Fibroblast of lung (primary cell): ENCODE data around the gene ASTN2. TPM values are rescaled to one million over a fixed set of nuclear protein-coding genes. Genes with fewer than 3 reads are reported as not detected.

Experiments used
- DNase-seq, 2 donors: peaks; one replicate each; pipeline versions ENCODE4 v3.0.0 to v3.0.0-alpha.2; 2010; ENCODE audit warnings: low read depth in 2 of 2
- H2AFZ ChIP-seq: 2 replicates; pipeline ENCODE4 v1.5.1; 2012; ENCODE audit warnings: low read length, control low read depth, inconsistent platforms
- H3K27ac ChIP-seq: 2 replicates; pipeline ENCODE4 v1.5.1; 2011; ENCODE audit warnings: low read length, control low read depth; ENCODE audit not compliant: insufficient read depth
- H3K27me3 ChIP-seq: 2 replicates; pipeline ENCODE4 v1.5.1; 2011; ENCODE audit warnings: mild to moderate bottlenecking, low read length; ENCODE audit not compliant: control insufficient read depth, insufficient read depth
- H3K36me3 ChIP-seq: 2 replicates; pipeline ENCODE4 v1.5.1; 2011; ENCODE audit warnings: low read length; ENCODE audit not compliant: control insufficient read depth, insufficient read depth
- H3K4me1 ChIP-seq: 2 replicates; pipeline ENCODE4 v1.5.1; 2011; ENCODE audit warnings: low read length; ENCODE audit not compliant: control insufficient read depth, insufficient read depth; ENCODE audit errors: extremely low read depth
- H3K4me2 ChIP-seq: 2 replicates; pipeline ENCODE4 v1.5.1; 2011; ENCODE audit warnings: low read length, control low read depth; ENCODE audit not compliant: insufficient read depth; ENCODE audit errors: extremely low read depth
- H3K4me3 ChIP-seq, 4 experiments: fragments of 200-600 bp in 1 of 4; sonication (generic) in 1 of 4; replicated peaks in 1 of 4; 2 replicates each; pipeline ENCODE4 v1.5.1; 2011 to 2016; ENCODE audit warnings: low read length in 4 of 4, low read depth in 3 of 4, mild to moderate bottlenecking in 3 of 4, control low read depth in 2 of 4, inconsistent platforms in 1 of 4, mixed read lengths in 1 of 4; ENCODE audit not compliant: insufficient read depth in 1 of 4; ENCODE audit errors: control extremely low read depth in 1 of 4
- H3K79me2 ChIP-seq: 2 replicates; pipeline ENCODE4 v1.5.1; 2012; ENCODE audit warnings: mild to moderate bottlenecking, low read length, inconsistent platforms; ENCODE audit not compliant: control insufficient read depth, insufficient read depth
- H3K9ac ChIP-seq: 2 replicates; pipeline ENCODE4 v1.5.1; 2011; ENCODE audit warnings: mild to moderate bottlenecking, low read length, control low read depth; ENCODE audit not compliant: insufficient read depth
- H3K9me3 ChIP-seq: 2 replicates; pipeline ENCODE4 v1.5.1; 2012; ENCODE audit warnings: low read depth, low read length; ENCODE audit not compliant: control insufficient read depth, insufficient read depth
- H4K20me1 ChIP-seq: 2 replicates; pipeline ENCODE4 v1.5.1; 2011; ENCODE audit warnings: low read length; ENCODE audit not compliant: control insufficient read depth, insufficient read depth; ENCODE audit errors: extremely low read depth
- CTCF ChIP-seq, 2 donors: IDR thresholded peaks in 1 of 2; conservative IDR thresholded peaks in 1 of 2; 1 replicate in 1 of 2; 2 replicates in 1 of 2; pipeline ENCODE4 v1.5.1; 2011 to 2012; ENCODE audit warnings: low read length in 2 of 2, control low read depth in 1 of 2, inconsistent platforms in 1 of 2, low read depth in 1 of 2, mild to moderate bottlenecking in 1 of 2
- EZH2 ChIP-seq: IDR thresholded peaks from 2 replicates; pipeline ENCODE4 v1.5.1; 2012; ENCODE audit warnings: low read length, control low read depth, mild to moderate bottlenecking; ENCODE audit errors: missing control alignments
- polyA plus RNA-seq, 2 donors: library from polyadenylated mRNA; depleted of rRNA in 1 of 2; stranded (reverse) in 1 of 2; unstranded in 1 of 2; fragments of >200 nt; gene quantifications; 2 replicates each; pipeline ENCODE4 v1.2.1, GENCODE V29; 2011 to 2012; ENCODE audit warnings: missing spikeins in 1 of 2
- total RNA-seq: library from RNA; depleted of rRNA; stranded (reverse); fragments of >200 nt; gene quantifications from 2 replicates; pipeline ENCODE4 v1.2.1, GENCODE V29; 2014

The ASTN2 gene
- total and polyA plus RNA-seq, 2 donors (not counting 1 experiment from before 2014, with no cell fraction given) = 2.2 to 19.2 TPM

GRCh38 chr9:116819116-116819515, 595.7 kb downstream of the ASTN2 start:
- H3K27me3 ChIP-seq = no peaks in the 10 kb centered on the region

GRCh38 chr9:116817762-116818161, 597.1 kb downstream of the ASTN2 start:
- TF ChIP-seq CTCF (conservative IDR thresholded peaks at IDR 0.05 in 1 of 2, IDR thresholded peaks at IDR 0.05 in 1 of 2; ENCODE audit: low read depth in 1 of 2, low read length in 2 of 2) = no peak
- TF ChIP-seq EZH2 = no peak
- H2AFZ ChIP-seq = no peak overlapping the region
- no peak for DNase-seq

More at GRCh38 chr9:116819116-116819515, 595.7 kb downstream of the ASTN2 start:
- H3K4me1 ChIP-seq = no peaks in the 10 kb centered on the region
- H2AFZ ChIP-seq = no peak overlapping the region
- H3K9ac ChIP-seq = no peak overlapping the region
- H4K20me1 ChIP-seq = no peaks in the 10 kb centered on the region
- H3K4me2 ChIP-seq = no peak overlapping the region
- no peak overlapping the region for H3K4me3 ChIP-seq
- no peak overlapping the region for H3K27ac ChIP-seq
- H3K36me3 ChIP-seq = no peaks in the 10 kb centered on the region
- H3K9me3 ChIP-seq = no peaks in the 10 kb centered on the region
- DNase-seq = no peak
- H3K79me2 ChIP-seq = no peaks in the 10 kb centered on the region
- TF ChIP-seq EZH2 (no peak), CTCF (conservative IDR thresholded peaks at IDR 0.05 in 1 of 2, IDR thresholded peaks at IDR 0.05 in 1 of 2; ENCODE audit: low read depth in 1 of 2, low read length in 2 of 2) (no peak)

DNA sequence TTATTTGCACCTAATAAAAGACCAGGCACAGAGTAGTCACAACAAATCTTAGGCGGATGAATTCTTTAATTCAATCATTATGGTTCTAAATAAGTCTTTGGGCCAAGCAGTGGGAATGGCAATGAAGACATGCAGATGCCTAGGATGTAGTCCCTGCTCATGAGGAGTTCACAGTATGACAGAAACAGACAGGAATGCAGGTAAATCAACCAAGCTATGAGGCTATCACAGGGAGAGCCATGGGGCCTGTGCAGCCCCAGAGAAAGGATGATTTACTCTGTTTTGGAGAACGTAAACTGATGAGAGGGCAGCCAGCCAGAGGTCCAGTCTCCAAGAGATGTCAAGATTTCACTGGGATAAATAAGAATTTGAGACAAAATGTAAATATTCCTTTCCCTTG, 598.4 kb downstream of the ASTN2 start:
- no peaks in the 10 kb centered on the region for H3K36me3 ChIP-seq
- H3K27ac ChIP-seq = no peak overlapping the region
- no peaks in the 10 kb centered on the region for H3K79me2 ChIP-seq
- no peak overlapping the region for H3K4me3 ChIP-seq
- no peaks in the 10 kb centered on the region for H4K20me1 ChIP-seq
- H3K9ac ChIP-seq = no peak overlapping the region
- no peaks in the 10 kb centered on the region for H3K27me3 ChIP-seq
- H2AFZ ChIP-seq = no peak overlapping the region
- no peak overlapping the region for H3K4me2 ChIP-seq
- no peaks in the 10 kb centered on the region for H3K9me3 ChIP-seq
- no peak for TF ChIP-seq EZH2
- TF ChIP-seq CTCF (conservative IDR thresholded peaks at IDR 0.05 in 1 of 2, IDR thresholded peaks at IDR 0.05 in 1 of 2; ENCODE audit: low read depth in 1 of 2, low read length in 2 of 2) = no peak
- no peaks in the 10 kb centered on the region for H3K4me1 ChIP-seq
- DNase-seq = no peak

More at GRCh38 chr9:116817762-116818161, 597.1 kb downstream of the ASTN2 start:
- Histone ChIP-seq H3K9ac (no peak overlapping the region), H3K4me1 (no peaks in the 10 kb centered on the region), H4K20me1 (no peaks in the 10 kb centered on the region), H3K79me2 (no peaks in the 10 kb centered on the region), H3K4me3 (no peak overlapping the region), H3K4me2 (no peak overlapping the region), H3K9me3 (no peaks in the 10 kb centered on the region), H3K36me3 (no peaks in the 10 kb centered on the region), H3K27me3 (no peaks in the 10 kb centered on the region), H3K27ac (no peak overlapping the region)
